ENCODE results near the gene MAS1L.

Gene MAS1L

DNA sequence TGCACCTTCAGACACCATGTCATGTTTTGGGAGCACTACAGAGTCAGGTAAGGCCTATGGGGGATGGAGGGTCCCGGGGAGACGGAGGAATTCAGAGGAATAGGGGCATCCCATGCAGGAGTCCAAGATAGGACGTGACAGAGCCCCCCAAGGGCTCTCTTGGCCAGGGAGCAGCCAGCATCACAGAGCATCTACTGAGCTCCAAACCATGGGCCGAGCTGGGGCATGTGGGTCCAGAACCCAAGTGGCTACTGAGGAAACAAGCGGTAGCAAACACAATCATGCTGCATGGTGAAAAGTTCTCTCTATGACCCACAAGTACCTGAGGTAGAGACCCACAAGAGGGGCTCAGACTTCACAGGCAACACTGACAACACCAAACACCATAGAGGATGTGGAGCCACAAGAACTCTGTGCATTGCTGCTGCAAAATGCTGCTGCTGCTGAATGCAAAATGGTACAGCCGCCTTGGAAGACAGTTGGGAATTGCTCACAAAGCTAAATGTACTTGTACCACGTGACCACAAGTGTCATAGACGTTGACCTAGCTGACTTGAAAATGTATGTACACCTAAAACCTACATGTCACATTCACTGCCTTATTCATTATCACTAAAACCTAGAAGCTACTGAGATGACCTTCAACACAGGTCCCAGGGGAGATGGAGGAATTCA, 33.4 kb upstream of the MAS1L start:
- Mint-ChIP-seq H3K27me3 (peaks cover 26 to 48% of the 10 kb centered on the region in 2 donors), H3K27ac (no peak overlapping the region), H3K4me3 (no peak overlapping the region), H3K9me3 (no peaks in the 10 kb centered on the region), H3K4me1 (no peaks in the 10 kb centered on the region), H3K36me3 (no peaks in the 10 kb centered on the region)
- ATAC-seq (replicated peaks) (no peak), DNase-seq (no peak)

- Mint-ChIP-seq H3K27ac (no peak overlapping the region), H3K36me3 (no peaks in the 10 kb centered on the region), H3K27me3 (peaks cover 17 to 48% of the 10 kb centered on the region in 2 donors), H3K9me3 (no peaks in the 10 kb centered on the region), H3K4me1 (no peaks in the 10 kb centered on the region), H3K4me3 (no peak overlapping the region)
- no peak for ATAC-seq (replicated peaks)
- DNase-seq = no peak
These were observed 32.5 kb upstream of the MAS1L start for GRCh38 chr6:29520232-29520631.

- H3K27ac Mint-ChIP-seq = no peak overlapping the region
- no peaks in the 10 kb centered on the region for H3K4me1 Mint-ChIP-seq
- peaks cover 20 to 50% of the 10 kb centered on the region in 2 donors for H3K27me3 Mint-ChIP-seq
- no peaks in the 10 kb centered on the region for H3K36me3 Mint-ChIP-seq
- ATAC-seq (replicated peaks) = no peak
- H3K9me3 Mint-ChIP-seq = no peaks in the 10 kb centered on the region
- DNase-seq = no peak
- no peak overlapping the region for H3K4me3 Mint-ChIP-seq
These were observed 31.7 kb upstream of the MAS1L start for GRCh38 chr6:29519291-29520010.

DNA sequence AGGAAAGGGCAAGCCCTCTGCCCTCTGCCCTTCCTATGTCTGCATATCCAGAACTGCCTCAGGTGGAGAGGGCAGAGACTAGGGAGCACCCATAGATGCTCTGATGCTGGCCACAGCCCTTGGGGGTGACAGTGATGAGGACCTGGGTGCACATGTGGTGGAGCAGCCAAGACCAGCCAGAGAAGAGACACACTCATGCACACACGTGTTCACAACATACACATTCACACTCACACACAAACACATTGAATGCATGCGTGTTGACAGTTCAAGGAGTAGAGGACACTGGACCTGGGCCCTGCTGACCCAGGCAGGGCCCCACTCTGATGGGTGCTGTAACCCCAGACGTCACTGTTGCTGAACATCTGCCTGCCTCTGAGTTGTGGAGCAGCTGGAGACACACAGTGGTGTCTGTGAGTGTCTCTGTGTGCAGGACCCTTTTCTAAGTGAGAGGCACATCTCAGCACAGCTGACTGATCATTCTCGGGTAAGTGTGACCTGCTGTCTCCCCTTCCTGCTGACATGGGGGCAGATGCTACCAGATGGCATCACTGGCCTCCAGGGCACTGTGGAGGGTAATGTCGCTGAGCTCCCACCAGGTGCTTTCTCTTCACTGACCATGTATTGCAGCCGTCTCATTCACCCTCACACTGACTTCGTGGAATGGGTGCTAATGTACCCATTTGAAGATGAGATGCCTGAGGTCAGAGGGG, 30.1 kb upstream of the MAS1L start:
- H3K4me1 Mint-ChIP-seq = no peaks in the 10 kb centered on the region
- DNase-seq (no peak), ATAC-seq (replicated peaks) (no peak)
- no peak overlapping the region for H3K27ac Mint-ChIP-seq
- H3K27me3 Mint-ChIP-seq = peaks cover 21 to 47% of the 10 kb centered on the region in 2 donors
- no peaks in the 10 kb centered on the region for H3K36me3 Mint-ChIP-seq
- no peaks in the 10 kb centered on the region for H3K9me3 Mint-ChIP-seq
- no peak overlapping the region for H3K4me3 Mint-ChIP-seq

DNA sequence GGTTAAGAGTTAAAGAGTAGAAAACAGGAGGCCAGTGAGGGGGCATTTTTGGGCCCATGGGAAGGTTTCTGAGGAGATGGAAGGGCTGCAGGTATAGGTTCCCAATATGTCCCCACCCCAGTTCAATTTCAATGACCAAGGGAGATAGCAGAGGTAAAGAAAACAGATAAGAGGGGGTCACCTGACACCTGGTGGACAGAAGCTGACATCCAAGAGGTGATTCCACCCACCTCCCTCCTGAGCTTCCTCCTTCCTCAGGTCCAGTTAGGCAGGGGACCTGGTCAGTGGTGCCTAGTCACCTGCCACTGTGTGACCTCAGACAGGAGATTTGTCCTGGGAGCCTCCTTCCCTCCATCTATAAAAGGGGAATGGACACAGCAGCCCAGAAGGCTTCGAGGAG, 29.5 kb upstream of the MAS1L start:
- H3K4me1 Mint-ChIP-seq = no peaks in the 10 kb centered on the region
- ATAC-seq (replicated peaks) (no peak), DNase-seq (no peak)
- H3K27me3 Mint-ChIP-seq = peaks cover 21 to 47% of the 10 kb centered on the region in 2 donors
- no peak overlapping the region for H3K27ac Mint-ChIP-seq
- H3K9me3 Mint-ChIP-seq = no peaks in the 10 kb centered on the region
- H3K4me3 Mint-ChIP-seq = no peak overlapping the region
- no peaks in the 10 kb centered on the region for H3K36me3 Mint-ChIP-seq

GRCh38 chr6:29516108-29516507, 28.4 kb upstream of the MAS1L start:
- Mint-ChIP-seq H3K9me3 (no peaks in the 10 kb centered on the region), H3K4me3 (no peak overlapping the region), H3K36me3 (no peaks in the 10 kb centered on the region), H3K27me3 (peaks cover 26 to 44% of the 10 kb centered on the region in 2 donors), H3K4me1 (no peaks in the 10 kb centered on the region), H3K27ac (no peak overlapping the region)
- ATAC-seq (replicated peaks) (no peak), DNase-seq (no peak)

GRCh38 chr6:29510746-29511300, 23.1 kb upstream of the MAS1L start:
- Mint-ChIP-seq H3K36me3 (no peaks in the 10 kb centered on the region), H3K4me3 (no peak overlapping the region), H3K27me3 (peaks cover 21 to 38% of the 10 kb centered on the region in 2 donors), H3K9me3 (no peaks in the 10 kb centered on the region), H3K27ac (no peak overlapping the region), H3K4me1 (no peaks in the 10 kb centered on the region)
- ATAC-seq (replicated peaks) = no peak
- no peak for DNase-seq

DNA sequence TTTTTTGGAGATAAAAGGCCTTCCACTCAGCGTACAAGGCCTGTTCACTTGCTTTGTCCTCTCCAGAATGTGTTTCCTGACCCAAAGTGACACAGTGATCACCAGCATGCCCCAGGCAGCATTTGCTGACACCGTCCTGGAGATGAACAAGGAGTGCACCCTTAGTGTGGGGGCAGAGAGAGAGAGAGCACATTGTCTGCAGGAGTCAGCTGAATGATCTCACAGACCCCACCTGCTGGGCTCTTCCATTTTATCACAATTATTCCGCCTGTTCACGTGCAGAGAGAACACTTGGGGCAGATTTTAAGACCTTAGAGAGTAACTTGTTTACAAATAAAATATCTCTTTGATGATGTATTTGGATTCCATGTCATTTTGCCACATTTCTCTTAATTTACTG, 22.4 kb upstream of the MAS1L start:
- Mint-ChIP-seq H3K27me3 (peaks cover 21 to 43% of the 10 kb centered on the region in 2 donors), H3K36me3 (no peaks in the 10 kb centered on the region), H3K4me3 (no peak overlapping the region), H3K4me1 (no peaks in the 10 kb centered on the region), H3K9me3 (no peaks in the 10 kb centered on the region), H3K27ac (no peak overlapping the region)
- ATAC-seq (replicated peaks) = no peak
- no peak for DNase-seq

DNA sequence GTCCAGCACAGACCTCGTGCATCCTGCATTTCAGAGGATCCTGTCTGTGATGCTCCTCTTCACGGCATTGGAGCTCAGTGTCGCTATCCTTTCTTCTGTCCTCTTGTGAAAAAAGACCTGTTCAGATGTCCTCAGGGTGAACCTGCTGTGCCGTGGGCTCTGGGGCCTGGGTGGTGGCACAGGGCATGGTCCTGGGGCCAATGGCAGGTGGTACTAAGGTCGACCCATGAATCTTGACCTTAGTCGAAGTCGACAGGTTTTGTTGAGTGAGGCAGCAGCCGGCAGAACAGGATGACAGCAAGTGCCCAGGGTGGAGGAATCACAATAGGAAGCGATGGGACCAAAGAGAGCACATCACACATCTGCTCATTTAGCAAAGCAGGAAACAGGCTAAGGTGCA, 22.0 kb upstream of the MAS1L start:
- Mint-ChIP-seq H3K36me3 (no peaks in the 10 kb centered on the region), H3K4me1 (no peaks in the 10 kb centered on the region), H3K9me3 (no peaks in the 10 kb centered on the region), H3K4me3 (no peak overlapping the region), H3K27ac (no peak overlapping the region), H3K27me3 (peaks cover 16 to 38% of the 10 kb centered on the region in 2 donors)
- DNase-seq (no peak), ATAC-seq (replicated peaks) (no peak)

GRCh38 chr6:29509239-29509638, 21.5 kb upstream of the MAS1L start:
- no peak overlapping the region for H3K27ac Mint-ChIP-seq
- H3K36me3 Mint-ChIP-seq = no peaks in the 10 kb centered on the region
- no peaks in the 10 kb centered on the region for H3K9me3 Mint-ChIP-seq
- H3K4me3 Mint-ChIP-seq = no peak overlapping the region
- ATAC-seq (replicated peaks) (peak in 1 of 2 donors; percentile 51), DNase-seq (no peak)
- H3K27me3 Mint-ChIP-seq = peaks cover 14 to 35% of the 10 kb centered on the region in 2 donors
- no peaks in the 10 kb centered on the region for H3K4me1 Mint-ChIP-seq

GRCh38 chr6:29507319-29507718, 19.6 kb upstream of the MAS1L start:
- Mint-ChIP-seq H3K4me1 (no peaks in the 10 kb centered on the region), H3K27ac (no peak overlapping the region), H3K9me3 (no peaks in the 10 kb centered on the region), H3K36me3 (no peaks in the 10 kb centered on the region), H3K4me3 (no peak overlapping the region), H3K27me3 (peaks cover 19 to 42% of the 10 kb centered on the region in 2 donors)
- ATAC-seq (replicated peaks) (no peak), DNase-seq (no peak)

GRCh38 chr6:29506446-29507067, 18.8 kb upstream of the MAS1L start:
- Mint-ChIP-seq H3K27ac (no peak overlapping the region), H3K27me3 (peaks cover 19 to 38% of the 10 kb centered on the region in 2 donors), H3K36me3 (no peaks in the 10 kb centered on the region), H3K4me3 (no peak overlapping the region), H3K4me1 (no peaks in the 10 kb centered on the region), H3K9me3 (no peaks in the 10 kb centered on the region)
- no peak for ATAC-seq (replicated peaks)
- DNase-seq = no peak

DNA sequence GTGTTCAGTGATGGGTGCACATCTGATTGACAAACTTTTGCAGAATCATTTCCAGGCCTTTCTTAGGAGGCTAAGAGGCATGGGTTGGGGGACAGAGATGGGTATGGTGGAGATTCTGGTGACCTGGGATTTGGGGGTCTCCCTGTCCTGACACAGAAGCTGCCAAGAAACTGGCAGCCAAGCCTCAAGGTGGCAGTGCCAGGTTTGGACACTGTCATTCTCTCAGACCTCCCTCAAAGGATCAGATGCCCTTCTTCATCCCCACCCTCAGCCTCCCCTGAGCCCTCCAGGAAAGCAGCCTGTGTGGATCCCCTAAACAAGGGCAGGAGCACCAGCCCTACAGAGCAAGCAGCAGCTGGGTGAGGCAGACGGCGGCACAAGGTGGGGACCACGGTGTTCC, 18.1 kb upstream of the MAS1L start:
- peaks cover 17 to 35% of the 10 kb centered on the region in 2 donors for H3K27me3 Mint-ChIP-seq
- DNase-seq = no peak
- no peaks in the 10 kb centered on the region for H3K4me1 Mint-ChIP-seq
- no peaks in the 10 kb centered on the region for H3K9me3 Mint-ChIP-seq
- ATAC-seq (replicated peaks) = no peak
- no peak overlapping the region for H3K4me3 Mint-ChIP-seq
- no peaks in the 10 kb centered on the region for H3K36me3 Mint-ChIP-seq
- H3K27ac Mint-ChIP-seq = no peak overlapping the region

GRCh38 chr6:29504961-29505360, 17.2 kb upstream of the MAS1L start:
- Mint-ChIP-seq H3K4me1 (no peaks in the 10 kb centered on the region), H3K27ac (no peak overlapping the region), H3K9me3 (no peaks in the 10 kb centered on the region), H3K36me3 (no peaks in the 10 kb centered on the region), H3K27me3 (peaks cover 15 to 33% of the 10 kb centered on the region in 2 donors), H3K4me3 (no peak overlapping the region)
- ATAC-seq (replicated peaks) (no peak), DNase-seq (no peak)
